Omental fat pad (tissue), 4 donors: ENCODE results near the gene DYNLRB1. TPM values are rescaled to one million over a fixed set of nuclear protein-coding genes. Genes with fewer than 3 reads are reported as not detected.

Experiments
- ATAC-seq: fragments of 150-250 bp; one replicate; pipeline ENCODE4 v1.9.1; 2016; ENCODE audit warnings: mild to moderate bottlenecking, moderate library complexity; ENCODE audit not compliant: low FRiP score
- DNase-seq: peaks from one replicate; pipeline ENCODE4 v3.0.0-alpha.2; 2019; ENCODE audit warnings: low spot score
- CTCF ChIP-seq, 3 donors: fragments of 450-650 bp; IDR thresholded peaks; one replicate each; pipeline ENCODE4 v1.5.1; 2016 to 2017; ENCODE audit warnings: antibody characterized with exemption in 3 of 3, mild to moderate bottlenecking in 3 of 3, moderate library complexity in 2 of 3
- total RNA-seq, 4 donors: library from RNA; depleted of rRNA; stranded (reverse); fragments of >200 nt; gene quantifications; one replicate each; pipeline ENCODE4 v1.1.0, GENCODE V29; 2016

The DYNLRB1 gene
- total RNA-seq, 4 donors from 2014 or later, result 83.0 to 121 (median 108) TPM

- TF ChIP-seq CTCF (IDR thresholded peaks at IDR 0.05), result no peak
- DNase-seq, result no peak
- peak; percentile 11 for ATAC-seq
Observed at GRCh38 chr20:34559311-34560140, 43.3 kb downstream of the DYNLRB1 start.

GRCh38 chr20:34560141-34560523 lies 43.9 kb downstream of the DYNLRB1 start:
- DNase-seq (no peak), ATAC-seq (no peak)
- no peak for TF ChIP-seq CTCF (IDR thresholded peaks at IDR 0.05)

GRCh38 chr20:34560614-34561013 lies 44.4 kb downstream of the DYNLRB1 start:
- TF ChIP-seq CTCF (IDR thresholded peaks at IDR 0.05), result no peak
- DNase-seq (no peak), ATAC-seq (no peak)

GRCh38 chr20:34561661-34562060 lies 45.4 kb downstream of the DYNLRB1 start:
- no peak for ATAC-seq
- no peak for TF ChIP-seq CTCF (IDR thresholded peaks at IDR 0.05)
- DNase-seq, result no peak

- no peak for TF ChIP-seq CTCF (IDR thresholded peaks at IDR 0.05)
- no peak for ATAC-seq
- DNase-seq, result no peak
Observed at GRCh38 chr20:34562641-34563040, 46.4 kb downstream of the DYNLRB1 start.

GRCh38 chr20:34564833-34565232 lies 48.6 kb downstream of the DYNLRB1 start:
- no peak for TF ChIP-seq CTCF (IDR thresholded peaks at IDR 0.05)
- DNase-seq (no peak), ATAC-seq (no peak)
